HepG2 (cell line): ENCODE measurements around the gene FAM131C. TPM values are rescaled to one million over a fixed set of nuclear protein-coding genes. Genes with fewer than 3 reads are reported as not detected.

Experiments
- FOXA3 ChIP-seq: IDR thresholded peaks from 2 replicates; pipeline ENCODE4 v1.6.1; 2016; ENCODE audit warnings: missing genetic modification reagents, missing compliant biosample characterization
- GATAD2A ChIP-seq: IDR thresholded peaks from 2 replicates; pipeline ENCODE4 v1.6.1; 2016
- HMG20A ChIP-seq: IDR thresholded peaks from 2 replicates; pipeline ENCODE4 v1.6.1; 2016; ENCODE audit warnings: borderline replicate concordance
- HMG20B ChIP-seq: conservative IDR thresholded peaks from 2 replicates; pipeline ENCODE4 v1.6.1; 2016; ENCODE audit warnings: missing genetic modification reagents, missing compliant biosample characterization
- JDP2 ChIP-seq: sonication (generic); formaldehyde crosslinking; IDR thresholded peaks from 2 replicates; pipeline ENCODE4 v1.8.1; 2022; ENCODE audit warnings: missing genetic modification reagents, borderline replicate concordance
- KAT7 ChIP-seq: IDR thresholded peaks from 2 replicates; pipeline ENCODE4 v1.6.1; 2018; ENCODE audit warnings: borderline replicate concordance, missing compliant biosample characterization
- KDM2A ChIP-seq: sonication (generic); formaldehyde crosslinking; IDR thresholded peaks from 2 replicates; pipeline ENCODE4 v1.4.0; 2020; ENCODE audit warnings: low read depth, missing genetic modification reagents, borderline replicate concordance
- NFAT5 ChIP-seq: sonication (generic); formaldehyde crosslinking; IDR thresholded peaks from 2 replicates; pipeline ENCODE4 v1.4.0; 2020; ENCODE audit warnings: missing genetic modification reagents
- SMAD9 ChIP-seq: sonication (generic); formaldehyde crosslinking; IDR thresholded peaks from 2 replicates; pipeline ENCODE4 v1.5.1; 2020; ENCODE audit warnings: mild to moderate bottlenecking, missing genetic modification reagents
- SMARCC2 ChIP-seq: fragments of 450-650 bp; IDR thresholded peaks from 2 replicates; pipeline ENCODE4 v1.6.1; 2017; ENCODE audit warnings: antibody characterized with exemption, mild to moderate bottlenecking
- SP1 ChIP-seq, 2 experiments: fragments of 450-650 bp in 1 of 2; sonication (generic) in 1 of 2; formaldehyde crosslinking in 1 of 2; IDR thresholded peaks; 2 replicates each; pipeline versions ENCODE4 v1.4.0 to v1.6.1; 2016 to 2020; ENCODE audit warnings: missing genetic modification reagents in 1 of 2
- TGIF2 ChIP-seq: IDR thresholded peaks from 2 replicates; pipeline ENCODE4 v1.6.1; 2016; ENCODE audit warnings: control low read depth, missing compliant biosample characterization
- XBP1 ChIP-seq: sonication (generic); formaldehyde crosslinking; IDR thresholded peaks from 2 replicates; pipeline ENCODE4 v1.5.0; 2020; ENCODE audit warnings: missing genetic modification reagents
- ZBTB42 ChIP-seq: sonication (generic); formaldehyde crosslinking; IDR thresholded peaks from 2 replicates; pipeline ENCODE4 v1.5.0; 2020; ENCODE audit warnings: mild to moderate bottlenecking, missing genetic modification reagents
- ZNF674 ChIP-seq: sonication (generic); formaldehyde crosslinking; IDR thresholded peaks from 2 replicates; pipeline ENCODE4 v1.5.0; 2020; ENCODE audit warnings: low read depth, mild to moderate bottlenecking, missing genetic modification reagents
- ZNF780A ChIP-seq: sonication (generic); formaldehyde crosslinking; IDR thresholded peaks from 2 replicates; pipeline ENCODE4 v1.8.0; 2022; ENCODE audit warnings: mild to moderate bottlenecking, missing genetic modification reagents, moderate library complexity
- ZNF878 ChIP-seq: sonication (generic); formaldehyde crosslinking; IDR thresholded peaks from 2 replicates; pipeline ENCODE4 v1.8.1; 2023; ENCODE audit warnings: mild to moderate bottlenecking, missing genetic modification reagents, moderate library complexity
- polyA plus RNA-seq, 8 experiments: library from polyadenylated mRNA; depleted of rRNA in 3 of 8; stranded (reverse) in 7 of 8; unstranded in 1 of 8; fragments of >200 nt; fragmentation: Illumina TruSeq in 4 of 8; extraction: Trizol in 4 of 8; gene quantifications; 2 replicates each; pipeline versions ENCODE4 v1.2.1 to v1.2.3, GENCODE V29; 2011 to 2016; ENCODE audit warnings: low read depth in 4 of 8, missing spikeins in 1 of 8, mixed read lengths in 1 of 8; ENCODE audit not compliant: insufficient read depth in 1 of 8
- total RNA-seq, 5 experiments: library from RNA; depleted of rRNA; stranded (reverse); fragments of >200 nt; fragmentation: Illumina TruSeq; extraction: Trizol; gene quantifications; 2 replicates each; pipeline ENCODE4 v1.2.3, GENCODE V29; 2016; ENCODE audit warnings: low read depth in 1 of 5
- TF ChIP-seq, protein P1 (sequence below): sonication (generic); formaldehyde crosslinking; IDR thresholded peaks from 2 replicates; pipeline ENCODE4 v1.5.0; 2020; ENCODE audit warnings: mild to moderate bottlenecking, low read depth, missing genetic modification reagents, borderline replicate concordance
- TF ChIP-seq, protein P2 (sequence below): sonication (generic); formaldehyde crosslinking; IDR thresholded peaks from 2 replicates; pipeline ENCODE4 v1.5.1; 2020; ENCODE audit warnings: mild to moderate bottlenecking, missing genetic modification reagents, moderate library complexity
- TF ChIP-seq, protein P3 (sequence below): sonication (generic); formaldehyde crosslinking; IDR thresholded peaks from 2 replicates; pipeline ENCODE4 v1.4.0; 2020; ENCODE audit warnings: missing genetic modification reagents, borderline replicate concordance

The FAM131C gene
- total and polyA plus RNA-seq, 2 of the 13 experiments (the other 11 are each of a cell fraction or from before 2014, with no cell fraction given), result 0.07 TPM; not detected in 1

DNA sequence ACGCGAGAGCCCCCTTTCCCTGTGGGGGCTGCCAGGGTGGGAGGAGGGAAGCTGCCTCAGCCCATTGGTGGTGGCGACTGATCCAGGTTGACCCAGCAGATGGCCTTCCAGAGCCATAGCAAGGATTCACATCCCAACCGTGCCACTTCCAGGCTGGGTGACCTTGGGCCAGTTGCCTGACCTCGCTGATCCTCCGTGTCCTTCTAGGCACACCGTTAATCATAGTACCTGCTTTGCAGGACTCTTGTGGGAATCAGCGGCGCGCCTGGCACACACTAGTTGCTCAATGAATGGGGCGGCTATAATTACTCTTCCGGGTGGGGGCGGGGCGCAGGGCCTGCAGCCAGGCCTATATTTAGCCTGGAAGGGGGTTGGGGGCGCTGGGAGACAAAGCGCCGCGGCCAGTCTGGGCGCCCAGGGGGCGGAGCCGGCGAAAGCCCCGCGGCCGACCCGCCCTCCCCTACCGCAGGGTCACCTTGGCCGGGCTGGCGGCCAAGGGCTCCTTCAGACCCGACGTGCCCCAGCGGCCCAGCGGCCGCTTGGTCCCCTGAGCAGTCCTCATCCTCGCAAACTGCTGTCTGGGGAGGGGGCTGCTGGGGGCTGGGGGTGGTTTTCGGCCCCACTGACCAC is 60.7 kb downstream of the FAM131C start (continued):
- no peak for TF ChIP-seq NFAT5 (CRISPR knock-in tag)
- TF ChIP-seq, protein P1, sequence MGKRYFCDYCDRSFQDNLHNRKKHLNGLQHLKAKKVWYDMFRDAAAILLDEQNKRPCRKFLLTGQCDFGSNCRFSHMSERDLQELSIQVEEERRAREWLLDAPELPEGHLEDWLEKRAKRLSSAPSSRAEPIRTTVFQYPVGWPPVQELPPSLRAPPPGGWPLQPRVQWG (CRISPR knock-in tag), result no peak
- no peak for TF ChIP-seq FOXA3 (CRISPR knock-in tag)
- no peak for TF ChIP-seq SP1 (IDR thresholded peaks at IDR 0.05)
- TF ChIP-seq SP1 (CRISPR knock-in tag; IDR thresholded peaks at IDR 0.05), result peak; percentile 17; the same call in 1 of the 2 replicates
- TF ChIP-seq HMG20A (CRISPR knock-in tag), result no peak
- TF ChIP-seq, protein P2, sequence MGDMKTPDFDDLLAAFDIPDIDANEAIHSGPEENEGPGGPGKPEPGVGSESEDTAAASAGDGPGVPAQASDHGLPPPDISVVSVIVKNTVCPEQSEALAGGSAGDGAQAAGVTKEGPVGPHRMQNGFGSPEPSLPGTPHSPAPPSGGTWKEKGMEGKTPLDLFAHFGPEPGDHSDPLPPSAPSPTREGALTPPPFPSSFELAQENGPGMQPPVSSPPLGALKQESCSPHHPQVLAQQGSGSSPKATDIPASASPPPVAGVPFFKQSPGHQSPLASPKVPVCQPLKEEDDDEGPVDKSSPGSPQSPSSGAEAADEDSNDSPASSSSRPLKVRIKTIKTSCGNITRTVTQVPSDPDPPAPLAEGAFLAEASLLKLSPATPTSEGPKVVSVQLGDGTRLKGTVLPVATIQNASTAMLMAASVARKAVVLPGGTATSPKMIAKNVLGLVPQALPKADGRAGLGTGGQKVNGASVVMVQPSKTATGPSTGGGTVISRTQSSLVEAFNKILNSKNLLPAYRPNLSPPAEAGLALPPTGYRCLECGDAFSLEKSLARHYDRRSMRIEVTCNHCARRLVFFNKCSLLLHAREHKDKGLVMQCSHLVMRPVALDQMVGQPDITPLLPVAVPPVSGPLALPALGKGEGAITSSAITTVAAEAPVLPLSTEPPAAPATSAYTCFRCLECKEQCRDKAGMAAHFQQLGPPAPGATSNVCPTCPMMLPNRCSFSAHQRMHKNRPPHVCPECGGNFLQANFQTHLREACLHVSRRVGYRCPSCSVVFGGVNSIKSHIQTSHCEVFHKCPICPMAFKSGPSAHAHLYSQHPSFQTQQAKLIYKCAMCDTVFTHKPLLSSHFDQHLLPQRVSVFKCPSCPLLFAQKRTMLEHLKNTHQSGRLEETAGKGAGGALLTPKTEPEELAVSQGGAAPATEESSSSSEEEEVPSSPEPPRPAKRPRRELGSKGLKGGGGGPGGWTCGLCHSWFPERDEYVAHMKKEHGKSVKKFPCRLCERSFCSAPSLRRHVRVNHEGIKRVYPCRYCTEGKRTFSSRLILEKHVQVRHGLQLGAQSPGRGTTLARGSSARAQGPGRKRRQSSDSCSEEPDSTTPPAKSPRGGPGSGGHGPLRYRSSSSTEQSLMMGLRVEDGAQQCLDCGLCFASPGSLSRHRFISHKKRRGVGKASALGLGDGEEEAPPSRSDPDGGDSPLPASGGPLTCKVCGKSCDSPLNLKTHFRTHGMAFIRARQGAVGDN (CRISPR knock-in tag), result peak; percentile 61
- TF ChIP-seq KDM2A (CRISPR knock-in tag), result peak; percentile 74
- no peak for TF ChIP-seq XBP1 (CRISPR knock-in tag)
- no peak for TF ChIP-seq SMARCC2
- TF ChIP-seq ZNF780A (CRISPR knock-in tag), result no peak
- TF ChIP-seq ZBTB42 (CRISPR knock-in tag), result no peak
- no peak; the same call in 1 of the 2 replicates for TF ChIP-seq HMG20B (CRISPR knock-in tag)
- no peak for TF ChIP-seq SMAD9 (CRISPR knock-in tag)
- no peak for TF ChIP-seq GATAD2A (CRISPR knock-in tag)
- TF ChIP-seq KAT7, result no peak
- TF ChIP-seq JDP2 (CRISPR knock-in tag), result no peak
- TF ChIP-seq TGIF2 (CRISPR knock-in tag), result no peak
- TF ChIP-seq ZNF674 (CRISPR knock-in tag), result no peak
- TF ChIP-seq, protein P3, sequence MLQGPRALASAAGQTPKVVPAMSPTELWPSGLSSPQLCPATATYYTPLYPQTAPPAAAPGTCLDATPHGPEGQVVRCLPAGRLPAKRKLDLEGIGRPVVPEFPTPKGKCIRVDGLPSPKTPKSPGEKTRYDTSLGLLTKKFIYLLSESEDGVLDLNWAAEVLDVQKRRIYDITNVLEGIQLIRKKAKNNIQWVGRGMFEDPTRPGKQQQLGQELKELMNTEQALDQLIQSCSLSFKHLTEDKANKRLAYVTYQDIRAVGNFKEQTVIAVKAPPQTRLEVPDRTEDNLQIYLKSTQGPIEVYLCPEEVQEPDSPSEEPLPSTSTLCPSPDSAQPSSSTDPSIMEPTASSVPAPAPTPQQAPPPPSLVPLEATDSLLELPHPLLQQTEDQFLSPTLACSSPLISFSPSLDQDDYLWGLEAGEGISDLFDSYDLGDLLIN (CRISPR knock-in tag), result no peak
- TF ChIP-seq ZNF878 (CRISPR knock-in tag), result no peak
